GM12865 (cell line): ENCODE data around the gene DCLK1.

Experiments
- DNase-seq: peaks from one replicate; pipeline ENCODE4 v3.0.0; 2010; ENCODE audit warnings: low read depth
- H3K4me3 ChIP-seq: 2 replicates; pipeline ENCODE4 v1.5.1; 2011; ENCODE audit warnings: mild to moderate bottlenecking, low read depth, low read length, control low read depth
- CTCF ChIP-seq: IDR thresholded peaks from 2 replicates; pipeline ENCODE4 v1.5.1; 2011; ENCODE audit warnings: low read length, control low read depth, low read depth, inconsistent platforms; ENCODE audit not compliant: insufficient read depth; ENCODE audit errors: missing control alignments

The DCLK1 gene

GRCh38 chr13:35886332-35887114 lies 244.7 kb downstream of the DCLK1 start:
- no peak overlapping the region for H3K4me3 ChIP-seq
- no peak for DNase-seq
- TF ChIP-seq CTCF: no peak

GRCh38 chr13:35884211-35884760 lies 246.9 kb downstream of the DCLK1 start:
- no peak for TF ChIP-seq CTCF
- no peak overlapping the region for H3K4me3 ChIP-seq
- DNase-seq: no peak

GRCh38 chr13:35882722-35883497 lies 248.3 kb downstream of the DCLK1 start:
- TF ChIP-seq CTCF: no peak
- no peak overlapping the region for H3K4me3 ChIP-seq
- no peak for DNase-seq

- no peak for DNase-seq
- no peak overlapping the region for H3K4me3 ChIP-seq
- no peak for TF ChIP-seq CTCF
Measured at GRCh38 chr13:35881360-35881759, 249.8 kb downstream of the DCLK1 start.

GRCh38 chr13:35879111-35879510 lies 252.1 kb downstream of the DCLK1 start:
- no peak for TF ChIP-seq CTCF
- no peak overlapping the region for H3K4me3 ChIP-seq
- no peak for DNase-seq

GRCh38 chr13:35876601-35877000 lies 254.6 kb downstream of the DCLK1 start:
- DNase-seq: no peak
- TF ChIP-seq CTCF: no peak
- no peak overlapping the region for H3K4me3 ChIP-seq
